CD4-positive, alpha-beta T cell treated with Interferon alpha-2 for 1 hour (primary cell): ENCODE data around the gene TRIM24.

Source experiments
- DNase-seq, 2 donors: peaks; one replicate each; pipeline ENCODE4 v3.0.0-alpha.2; 2020 to 2022

The TRIM24 gene

DNA sequence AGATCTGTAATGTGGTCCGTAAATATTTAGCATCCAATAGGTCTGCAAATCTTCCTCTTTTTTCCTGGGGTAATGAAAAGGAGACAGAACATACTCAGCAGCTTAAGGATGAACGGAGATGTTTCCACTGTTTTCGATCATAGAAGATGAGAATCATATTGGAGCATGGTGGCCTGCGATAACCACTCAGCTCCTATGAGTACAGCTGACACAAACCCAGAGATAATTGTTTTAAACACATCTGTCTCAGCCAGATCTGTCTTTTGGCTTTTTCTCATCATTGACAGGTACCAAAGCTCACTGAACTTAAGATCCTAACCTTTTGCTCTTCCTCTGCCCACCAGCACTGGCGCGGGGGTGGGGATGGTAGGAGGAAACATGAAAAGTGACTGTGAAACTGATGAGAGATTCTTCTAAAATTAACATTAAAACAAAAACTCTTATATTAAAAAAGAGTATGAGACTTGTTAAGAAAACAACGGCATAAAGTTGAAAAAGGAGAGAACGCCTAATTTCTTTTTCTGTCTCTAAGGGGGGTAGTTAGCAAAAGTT lies 170.1 kb downstream of the TRIM24 start:
- no peak for DNase-seq

DNA sequence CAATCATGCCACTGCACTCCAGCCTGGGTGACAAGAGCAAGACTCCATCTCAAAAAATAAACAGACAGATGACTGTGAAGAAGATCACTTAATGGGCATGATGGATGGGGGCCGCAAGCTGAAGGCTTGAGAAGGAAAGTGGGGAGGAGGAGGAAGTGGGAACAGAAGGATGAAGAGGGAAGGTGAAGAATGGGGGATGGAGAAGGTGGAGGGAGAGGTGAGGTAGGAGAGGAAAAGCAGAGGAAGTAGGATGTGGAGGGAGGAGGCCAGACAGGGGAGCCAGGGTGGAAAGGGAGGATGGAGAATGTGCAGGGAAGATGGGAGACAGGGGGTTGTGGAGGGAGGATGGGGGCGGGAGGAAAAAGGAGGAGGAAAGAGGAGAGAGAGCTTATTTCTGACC lies 172.3 kb downstream of the TRIM24 start:
- DNase-seq: no peak

DNA sequence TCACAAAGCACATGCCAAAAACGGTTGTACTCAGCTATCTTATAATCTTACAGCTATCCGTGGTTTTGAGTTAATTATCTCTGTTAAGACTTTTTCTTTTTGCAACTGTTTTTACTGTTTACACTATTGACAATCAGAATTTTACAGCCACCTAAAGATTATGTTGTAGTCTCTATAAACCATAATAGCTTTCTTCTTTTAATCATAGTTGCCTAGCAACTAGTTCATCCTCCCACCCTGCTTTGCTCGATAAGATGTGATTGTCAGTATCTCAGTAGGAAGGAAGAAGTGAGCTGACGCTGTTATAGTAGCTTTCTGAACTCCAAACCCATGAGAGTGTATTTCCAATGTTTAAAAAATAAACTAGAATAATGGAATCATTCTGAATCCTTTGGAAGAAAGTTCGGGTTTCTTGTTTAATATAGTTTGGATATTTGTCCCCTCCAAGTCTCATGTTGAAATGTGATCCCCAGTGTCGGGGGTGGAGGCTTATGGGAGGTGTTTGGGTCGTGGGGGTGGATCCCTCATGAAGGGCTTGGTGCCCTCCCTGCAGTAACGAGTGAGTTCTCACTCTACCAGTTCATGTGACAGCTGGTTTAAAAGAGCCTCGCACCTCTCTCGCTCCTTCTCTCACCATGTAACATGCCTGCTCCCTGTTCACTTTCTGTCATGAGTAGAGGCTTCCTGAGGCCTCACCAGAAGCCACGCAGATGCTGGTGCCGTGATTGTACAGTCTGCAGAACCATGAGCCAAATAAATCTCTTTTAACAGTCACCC lies 173.0 kb downstream of the TRIM24 start:
- DNase-seq: no peak
